ENCODE data around the gene SLC25A13.

Gene SLC25A13

GRCh38 chr7:96085953-96086352 is 235.9 kb downstream of the SLC25A13 start:
- no peak for DNase-seq

- no peak for DNase-seq
Measured at GRCh38 chr7:96084881-96085553, 236.9 kb downstream of the SLC25A13 start.

GRCh38 chr7:96080027-96080426 is 241.9 kb downstream of the SLC25A13 start:
- no peak for DNase-seq

- no peak for DNase-seq
Measured at GRCh38 chr7:96076350-96076707, 245.6 kb downstream of the SLC25A13 start.

GRCh38 chr7:96075510-96076349 is 246.2 kb downstream of the SLC25A13 start:
- peak; percentile 37 for DNase-seq

GRCh38 chr7:96074871-96075270 is 247.0 kb downstream of the SLC25A13 start:
- DNase-seq, result no peak
